ENCODE results near the gene CDK3.

DNA sequence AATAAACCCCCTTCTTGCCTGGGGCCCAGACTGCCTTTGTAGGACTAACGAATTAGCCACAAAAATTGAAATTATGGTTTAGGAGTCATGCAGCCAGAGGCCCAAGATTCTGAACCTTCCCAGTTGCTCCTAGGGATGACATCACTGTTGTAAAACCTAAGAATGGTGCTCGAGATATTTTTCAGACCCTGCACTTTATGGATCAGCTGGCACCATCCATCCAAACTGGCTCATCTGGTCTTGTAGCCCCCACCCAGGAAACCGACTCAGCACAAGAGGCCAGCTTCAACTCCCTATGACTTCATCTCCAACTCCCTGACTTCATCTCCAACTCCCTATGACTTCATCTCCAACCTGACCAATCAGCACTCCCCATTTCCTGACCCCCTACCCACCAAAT lies 37.4 kb downstream of the CDK3 start:
- no peak for TF ChIP-seq POLR2AphosphoS5 (IDR thresholded peaks at IDR 0.05; ENCODE audit: low read depth, low read length)
- TF ChIP-seq SPI1 (IDR thresholded peaks at IDR 0.05; ENCODE audit: low read depth, low read length), result no peak
- TF ChIP-seq POLR2A (IDR thresholded peaks at IDR 0.05; ENCODE audit: low read depth, low read length), result no peak
- no peak for TF ChIP-seq TAF1 (IDR thresholded peaks at IDR 0.05; ENCODE audit: low read depth, low read length)
- no peak for TF ChIP-seq PAX5 (IDR thresholded peaks at IDR 0.05; ENCODE audit: insufficient read depth, low read length, severe bottlenecking)
